CD14-positive monocyte (primary cell): Measurements from ENCODE around the gene CHI3L1. TPM values are rescaled to one million over a fixed set of nuclear protein-coding genes. Genes with fewer than 3 reads are reported as not detected.

Experiments used
- DNase-seq, 3 donors: peaks; one replicate each; pipeline ENCODE4 v3.0.0-alpha.2; 2011 to 2022
- H2AFZ ChIP-seq: 2 replicates; pipeline ENCODE4 v1.6.0; 2012; ENCODE audit warnings: mild to moderate bottlenecking, low read depth, low read length, inconsistent platforms; ENCODE audit not compliant: insufficient read depth, poor library complexity, severe bottlenecking
- H3K27ac ChIP-seq, 2 donors: 1 replicate in 1 of 2; 2 replicates in 1 of 2; pipeline ENCODE4 v1.5.1; 2012 to 2013; ENCODE audit warnings: low read length in 2 of 2, control low read depth in 1 of 2, inconsistent platforms in 1 of 2, low read depth in 1 of 2, mild to moderate bottlenecking in 1 of 2
- H3K27me3 ChIP-seq, 2 donors: one replicate each; pipeline versions ENCODE4 v1.6.0 to v1.6.1; 2011 to 2013; ENCODE audit warnings: low read length in 2 of 2; ENCODE audit not compliant: control insufficient read depth in 2 of 2, insufficient read depth in 2 of 2
- H3K36me3 ChIP-seq, 2 donors: replicated peaks in 1 of 2; 1 replicate in 1 of 2; 2 replicates in 1 of 2; pipeline versions ENCODE4 v1.5.1 to v1.6.1; 2012 to 2013; ENCODE audit warnings: low read length in 2 of 2, control low read depth in 1 of 2, inconsistent platforms in 1 of 2, mild to moderate bottlenecking in 1 of 2; ENCODE audit not compliant: insufficient read depth in 2 of 2, control insufficient read depth in 1 of 2
- H3K4me1 ChIP-seq, 2 donors: 1 replicate in 1 of 2; 2 replicates in 1 of 2; pipeline versions ENCODE4 v1.5.1 to v1.6.1; 2012 to 2013; ENCODE audit warnings: low read length in 2 of 2, control low read depth in 1 of 2, inconsistent platforms in 1 of 2, mild to moderate bottlenecking in 1 of 2, moderate library complexity in 1 of 2; ENCODE audit not compliant: insufficient read depth in 2 of 2, control insufficient read depth in 1 of 2
- H3K4me2 ChIP-seq: replicated peaks from 2 replicates; pipeline ENCODE3; 2012; ENCODE audit warnings: low read length, moderate library complexity, mild to moderate bottlenecking; ENCODE audit not compliant: poor library complexity, severe bottlenecking; ENCODE audit errors: extremely low read depth
- H3K4me3 ChIP-seq, 3 experiments: fragments of 200-600 bp in 1 of 3; sonication (generic) in 1 of 3; replicated peaks in 1 of 3; 1 replicate in 2 of 3; 2 replicates in 1 of 3; pipeline ENCODE4 v1.5.1; 2011 to 2013; ENCODE audit warnings: low read length in 3 of 3, mild to moderate bottlenecking in 3 of 3, control low read depth in 2 of 3, low read depth in 2 of 3, inconsistent platforms in 1 of 3, moderate library complexity in 1 of 3
- H3K79me2 ChIP-seq: 2 replicates; pipeline ENCODE4 v1.6.0; 2012; ENCODE audit warnings: mild to moderate bottlenecking, control low read depth, inconsistent platforms, low read length, moderate library complexity; ENCODE audit not compliant: insufficient read depth
- H3K9ac ChIP-seq: 2 replicates; pipeline ENCODE4 v1.6.0; 2017; ENCODE audit warnings: low read length, mild to moderate bottlenecking; ENCODE audit not compliant: insufficient read depth, poor library complexity, severe bottlenecking
- H3K9me3 ChIP-seq, 2 donors: replicated peaks in 1 of 2; 1 replicate in 1 of 2; 2 replicates in 1 of 2; pipeline versions ENCODE4 v1.5.1 to v1.6.1; 2012 to 2013; ENCODE audit warnings: low read length in 2 of 2, control low read depth in 1 of 2; ENCODE audit not compliant: control insufficient read depth in 1 of 2, insufficient read depth in 1 of 2
- H4K20me1 ChIP-seq: 2 replicates; pipeline ENCODE4 v1.6.0; 2012; ENCODE audit warnings: mild to moderate bottlenecking, low read length, control low read depth, moderate library complexity; ENCODE audit not compliant: insufficient read depth
- H3K27ac Mint-ChIP-seq, 7 donors: one replicate each; pipeline ENCODE4 v1.8.0; 2020; ENCODE audit warnings: mild to moderate bottlenecking in 7 of 7, mixed read lengths in 7 of 7, moderate library complexity in 6 of 7, inconsistent platforms in 2 of 7
- H3K27me3 Mint-ChIP-seq, 3 donors: one replicate each; pipeline ENCODE4 v1.8.0; 2021 to 2022; ENCODE audit warnings: low read depth in 3 of 3, mild to moderate bottlenecking in 3 of 3, mixed read lengths in 3 of 3, moderate library complexity in 3 of 3, inconsistent platforms in 1 of 3
- H3K36me3 Mint-ChIP-seq, 2 donors: one replicate each; pipeline ENCODE4 v1.8.0; 2020; ENCODE audit warnings: mixed read lengths in 2 of 2, inconsistent platforms in 1 of 2, mild to moderate bottlenecking in 1 of 2
- H3K4me1 Mint-ChIP-seq: one replicate; pipeline ENCODE4 v1.8.0; 2020; ENCODE audit warnings: mild to moderate bottlenecking, mixed read lengths
- H3K4me3 Mint-ChIP-seq, 2 donors: one replicate each; pipeline ENCODE4 v1.8.0; 2020; ENCODE audit warnings: mild to moderate bottlenecking in 2 of 2, mixed read lengths in 2 of 2, moderate library complexity in 1 of 2
- H3K9me3 Mint-ChIP-seq, 7 donors: one replicate each; pipeline ENCODE4 v1.8.0; 2020 to 2022; ENCODE audit warnings: mixed read lengths in 7 of 7, mild to moderate bottlenecking in 6 of 7, moderate library complexity in 6 of 7, inconsistent platforms in 2 of 7
- WGBS: methylation state at CpG from one replicate; pipeline ENCODE4 v1.1.5; 2013; ENCODE audit warnings: missing lambda C conversion rate; ENCODE audit not compliant: insufficient coverage; 5-methylcytosine and 5-hydroxymethylcytosine counted together
- intact Hi-C, 2 donors: fragments of 100-400 bp; cut with micrococcal nuclease; formaldehyde crosslinking; loops; one replicate each; pipeline versions ENCODE4 v1.15.0 to v1.15.1; 2023
- polyA plus RNA-seq, 3 donors: library from polyadenylated mRNA; depleted of rRNA in 1 of 3; unstranded in 2 of 3; stranded (reverse) in 1 of 3; fragments of 300-500 nt in 2 of 3; fragments of >200 nt in 1 of 3; fragmentation: Illumina TruSeq in 2 of 3; gene quantifications; 1 replicate in 2 of 3; 2 replicates in 1 of 3; pipeline ENCODE4 v1.2.3, GENCODE V29; 2012 to 2021
- TF ChIP-seq, protein P1 (sequence below): fragments of 200-600 bp; IDR thresholded peaks from one replicate; pipeline ENCODE4 v1.8.0; 2022; ENCODE audit warnings: antibody characterized with exemption, mild to moderate bottlenecking

Gene CHI3L1
- polyA plus RNA-seq, 3 donors = 0.37 to 0.44 (median 0.43) TPM

GRCh38 chr1:203167913-203168200, 18.6 kb downstream of the CHI3L1 start:
- Mint-ChIP-seq H3K4me1 (peaks cover 30% of the 10 kb centered on the region), H3K9me3 (peaks cover 0 to 3% (median 0%) of the 10 kb centered on the region in 7 donors), H3K27ac (peak overlapping the region in 1 of 7 donors; percentile 6), H3K27me3 (peaks cover 17 to 24% (median 21%) of the 10 kb centered on the region in 3 donors), H3K36me3 (peaks cover 0 to 4% of the 10 kb centered on the region in 2 donors), H3K4me3 (no peak overlapping the region)
- intact Hi-C loops = no loop called here
- H3K36me3 ChIP-seq = no peaks in the 10 kb centered on the region
- TF ChIP-seq, protein P1, sequence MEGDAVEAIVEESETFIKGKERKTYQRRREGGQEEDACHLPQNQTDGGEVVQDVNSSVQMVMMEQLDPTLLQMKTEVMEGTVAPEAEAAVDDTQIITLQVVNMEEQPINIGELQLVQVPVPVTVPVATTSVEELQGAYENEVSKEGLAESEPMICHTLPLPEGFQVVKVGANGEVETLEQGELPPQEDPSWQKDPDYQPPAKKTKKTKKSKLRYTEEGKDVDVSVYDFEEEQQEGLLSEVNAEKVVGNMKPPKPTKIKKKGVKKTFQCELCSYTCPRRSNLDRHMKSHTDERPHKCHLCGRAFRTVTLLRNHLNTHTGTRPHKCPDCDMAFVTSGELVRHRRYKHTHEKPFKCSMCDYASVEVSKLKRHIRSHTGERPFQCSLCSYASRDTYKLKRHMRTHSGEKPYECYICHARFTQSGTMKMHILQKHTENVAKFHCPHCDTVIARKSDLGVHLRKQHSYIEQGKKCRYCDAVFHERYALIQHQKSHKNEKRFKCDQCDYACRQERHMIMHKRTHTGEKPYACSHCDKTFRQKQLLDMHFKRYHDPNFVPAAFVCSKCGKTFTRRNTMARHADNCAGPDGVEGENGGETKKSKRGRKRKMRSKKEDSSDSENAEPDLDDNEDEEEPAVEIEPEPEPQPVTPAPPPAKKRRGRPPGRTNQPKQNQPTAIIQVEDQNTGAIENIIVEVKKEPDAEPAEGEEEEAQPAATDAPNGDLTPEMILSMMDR = no peak
- H3K27ac ChIP-seq = no peak overlapping the region
- H3K79me2 ChIP-seq = no peaks in the 10 kb centered on the region
- H3K27me3 ChIP-seq = no peaks in the 10 kb centered on the region
- WGBS = 100% methylated on average over 4 of the region's 5 CpGs
- H2AFZ ChIP-seq = no peak overlapping the region
- no peak overlapping the region for H3K4me2 ChIP-seq
- DNase-seq = no peak
- H4K20me1 ChIP-seq = no peaks in the 10 kb centered on the region
- H3K9ac ChIP-seq = no peak overlapping the region
- H3K4me1 ChIP-seq = peaks cover 3 to 11% of the 10 kb centered on the region in 2 donors
- no peak overlapping the region for H3K4me3 ChIP-seq
- H3K9me3 ChIP-seq = no peaks in the 10 kb centered on the region

DNA sequence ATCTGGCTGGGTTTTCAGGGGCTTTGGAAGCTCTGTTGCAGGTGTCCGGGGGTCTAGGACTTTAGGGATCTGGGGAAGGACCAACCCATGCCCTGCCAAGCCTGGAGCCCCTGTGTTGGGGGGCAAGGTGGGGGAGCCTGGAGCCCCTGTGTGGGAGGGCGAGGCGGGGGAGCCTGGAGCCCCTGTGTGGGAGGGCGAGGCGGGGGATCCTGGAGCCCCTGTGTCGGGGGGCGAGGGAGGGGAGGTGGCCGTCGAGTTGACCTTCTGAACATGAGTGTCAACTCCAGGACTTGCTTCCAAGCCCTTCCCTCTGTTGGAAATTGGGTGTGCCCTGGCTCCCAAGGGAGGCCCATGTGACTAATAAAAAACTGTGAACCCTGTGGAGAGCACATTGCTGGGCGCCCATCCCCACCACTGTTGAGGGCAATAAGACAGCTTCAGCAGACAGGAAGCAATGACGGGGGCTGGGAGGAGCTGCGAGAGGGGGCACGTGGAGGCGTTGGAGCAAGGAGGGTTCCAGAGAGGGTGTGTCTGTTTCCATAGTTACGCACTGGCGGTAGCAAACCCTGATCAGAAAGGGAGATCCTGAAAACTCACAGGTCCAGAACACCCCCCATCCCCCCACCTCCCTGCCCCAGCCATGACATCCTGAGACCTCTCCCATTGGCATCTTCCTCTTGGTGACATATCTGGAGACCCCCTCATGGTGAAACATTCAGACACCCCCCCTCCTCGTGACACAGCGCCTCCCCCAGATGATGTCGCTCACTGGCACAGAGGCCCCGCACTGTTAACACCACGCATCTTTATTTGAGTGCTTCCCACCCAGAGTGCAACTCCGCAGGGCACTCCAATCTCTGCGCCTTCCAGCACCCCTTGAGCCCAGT, 19.2 kb downstream of the CHI3L1 start:
- Mint-ChIP-seq H3K27ac (peak overlapping the region in 1 of 7 donors; percentile 45), H3K9me3 (peaks cover 0 to 3% (median 0%) of the 10 kb centered on the region in 7 donors), H3K4me3 (no peak overlapping the region), H3K4me1 (peaks cover 32% of the 10 kb centered on the region), H3K36me3 (peaks cover 0 to 4% of the 10 kb centered on the region in 2 donors), H3K27me3 (peaks cover 17 to 26% (median 21%) of the 10 kb centered on the region in 3 donors)
- no peaks in the 10 kb centered on the region for H3K79me2 ChIP-seq
- H2AFZ ChIP-seq = no peak overlapping the region
- no peak overlapping the region for H3K27ac ChIP-seq
- H4K20me1 ChIP-seq = no peaks in the 10 kb centered on the region
- no peak overlapping the region for H3K4me2 ChIP-seq
- no peaks in the 10 kb centered on the region for H3K27me3 ChIP-seq
- 80% methylated on average over 18 of the region's 23 CpGs for WGBS
- TF ChIP-seq, protein P1 = no peak
- no peaks in the 10 kb centered on the region for H3K36me3 ChIP-seq
- intact Hi-C loops = no loop called here
- H3K4me3 ChIP-seq = no peak overlapping the region
- peaks cover 9 to 17% of the 10 kb centered on the region in 2 donors for H3K4me1 ChIP-seq
- H3K9me3 ChIP-seq = no peaks in the 10 kb centered on the region
- H3K9ac ChIP-seq = no peak overlapping the region
- DNase-seq = peak in 1 of 3 donors; percentile 27
